ENCODE data around the gene OXSR1.
"Not testable (repeated sequence)": the region's sequence is repeated elsewhere in the genome, so short reads cannot be mapped to it uniquely, and the experiment has no call there.

Gene OXSR1

DNA sequence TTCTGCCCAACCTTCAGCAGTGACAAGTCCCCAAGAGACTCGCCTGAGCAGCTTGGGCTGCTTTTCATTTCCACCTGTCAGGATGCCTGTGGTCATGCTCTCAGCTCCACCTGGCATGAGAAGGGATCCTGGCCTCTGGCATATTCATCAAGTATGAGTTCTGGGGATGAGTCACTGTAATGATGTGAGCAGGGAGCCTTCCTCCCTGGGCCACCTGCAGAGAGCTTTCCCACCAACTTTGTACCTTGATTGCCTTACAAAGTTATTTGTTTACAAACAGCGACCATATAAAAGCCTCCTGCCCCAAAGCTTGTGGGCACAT, 23.4 kb upstream of the OXSR1 start:
- DNase-seq (ENCODE audit: low read depth in 2 of 2) = no peak

DNA sequence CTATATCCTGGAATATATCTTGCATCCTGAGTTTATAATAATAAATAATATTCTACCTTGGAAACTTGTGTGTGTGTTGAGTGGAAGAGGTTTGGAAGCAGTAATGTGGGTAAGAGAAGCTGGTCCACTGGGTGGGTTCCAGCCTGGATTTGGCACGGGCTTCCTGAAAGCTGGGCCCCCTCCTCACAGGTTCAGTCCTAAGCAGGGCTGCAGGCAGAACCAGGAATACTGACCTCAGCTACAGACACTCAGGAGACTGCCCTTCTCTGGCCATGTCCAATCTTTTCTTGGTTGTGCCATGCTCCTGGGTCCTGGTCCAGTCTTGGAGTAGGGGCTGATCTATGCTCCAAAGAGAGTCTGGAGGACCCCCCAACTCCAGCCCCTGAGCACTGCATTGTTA, 22.4 kb upstream of the OXSR1 start:
- DNase-seq (ENCODE audit: low read depth in 2 of 2) = no peak

DNA sequence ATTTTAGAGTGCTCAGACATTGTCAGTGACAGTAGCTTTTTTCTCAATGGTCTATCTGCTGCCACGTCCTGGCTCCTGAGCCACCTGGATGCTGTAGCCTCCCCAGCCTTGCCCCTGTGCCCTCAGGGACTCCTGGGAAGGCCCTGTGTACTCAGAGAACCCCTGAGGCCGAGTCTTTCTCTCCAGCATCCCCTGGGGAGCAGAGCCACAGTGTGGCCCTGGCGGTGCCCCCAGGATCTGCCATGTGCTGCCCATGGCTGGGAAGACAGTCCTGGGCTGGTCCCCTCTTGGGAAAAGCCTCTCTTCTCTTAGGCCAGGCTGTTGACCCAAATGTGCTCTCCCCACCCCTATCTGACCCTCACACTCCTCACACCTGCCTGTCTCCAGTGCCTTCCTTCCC, 21.8 kb upstream of the OXSR1 start:
- DNase-seq (ENCODE audit: low read depth in 2 of 2) = no peak

DNA sequence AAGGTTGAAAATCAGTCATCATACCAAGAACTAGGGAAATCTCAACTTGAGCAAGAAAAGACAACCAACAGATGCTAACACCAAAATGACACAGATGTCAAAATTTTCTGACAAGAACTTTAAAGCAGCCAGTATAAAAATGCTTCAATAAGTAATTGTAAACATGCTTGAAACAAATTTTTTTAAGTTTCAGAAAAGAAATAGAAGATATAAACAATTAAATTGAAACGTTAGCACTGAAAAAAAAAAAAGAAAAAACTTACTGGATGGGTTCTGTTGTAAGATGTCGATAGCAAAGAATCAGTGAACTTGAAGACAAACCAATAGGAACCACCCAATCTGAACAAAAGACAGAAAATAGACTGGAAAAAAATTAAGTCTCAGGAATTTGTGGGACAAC, 18.8 kb upstream of the OXSR1 start:
- DNase-seq (ENCODE audit: low read depth in 2 of 2) = no peak

DNA sequence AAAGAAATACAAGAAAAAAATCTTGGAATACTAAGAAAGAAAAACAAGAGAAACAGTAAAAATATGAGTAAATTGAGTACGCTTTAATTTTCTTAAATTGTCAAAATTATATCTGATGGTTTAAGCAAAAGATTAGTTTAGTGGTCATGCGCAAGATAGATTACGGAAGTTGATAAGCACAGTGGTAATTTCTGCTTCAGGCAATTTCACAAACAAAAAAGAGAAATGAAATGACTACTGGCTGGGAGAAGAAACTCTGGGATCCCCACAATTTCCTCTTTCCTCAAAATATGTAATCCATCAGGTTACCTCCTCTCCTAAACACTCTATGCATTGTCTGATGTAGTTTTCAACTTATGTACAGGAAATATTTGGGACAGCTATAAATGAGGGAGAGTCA, 17.9 kb upstream of the OXSR1 start:
- no peak for DNase-seq (ENCODE audit: low read depth in 2 of 2)

DNA sequence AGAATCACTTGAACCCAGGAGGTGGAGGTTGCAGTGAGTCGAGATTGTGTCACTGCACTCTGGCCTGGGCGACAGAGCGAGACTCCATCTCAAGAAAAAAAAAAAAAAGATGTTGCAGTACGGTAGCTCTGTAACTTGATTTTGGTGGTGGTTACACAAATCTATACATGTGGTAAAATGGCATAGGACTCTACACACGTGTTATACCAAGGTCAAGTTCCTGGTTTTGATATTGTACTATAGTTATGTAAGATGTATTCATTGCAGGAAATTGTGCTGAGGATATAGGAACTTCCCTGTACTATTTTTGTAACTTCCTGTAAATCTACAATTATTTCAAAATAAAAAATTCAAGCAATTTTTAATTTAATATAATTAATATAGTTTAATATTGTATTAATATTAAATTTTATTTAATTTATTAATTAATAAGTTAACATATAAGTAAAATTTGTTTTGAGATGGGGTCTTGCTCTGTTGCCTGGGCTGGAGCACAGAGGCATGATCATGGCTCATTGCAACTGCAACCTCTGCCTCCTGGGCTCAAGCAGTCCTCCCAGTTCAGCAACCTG, 16.9 kb upstream of the OXSR1 start:
- DNase-seq (ENCODE audit: low read depth in 2 of 2) = no peak

DNA sequence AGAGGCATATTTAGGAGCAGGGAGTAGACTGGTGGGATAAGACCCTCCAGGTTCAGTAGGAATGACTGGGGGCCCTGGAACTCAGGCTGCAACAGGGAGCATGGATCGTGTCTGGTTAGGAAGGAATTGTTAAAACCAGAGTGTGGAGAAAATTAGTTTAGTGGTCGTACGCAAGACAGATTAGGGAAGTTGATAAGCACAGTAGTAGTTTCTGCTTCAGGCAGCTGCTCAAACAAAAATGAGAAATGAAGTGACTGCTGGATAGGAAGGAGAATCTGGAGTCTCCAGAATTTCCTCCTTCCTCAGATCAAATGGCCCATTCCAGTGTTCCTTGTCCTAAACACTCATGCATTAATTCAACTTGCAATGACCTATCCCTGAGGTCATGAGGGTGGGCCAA, 15.6 kb upstream of the OXSR1 start:
- DNase-seq (ENCODE audit: low read depth in 2 of 2) = no peak

DNA sequence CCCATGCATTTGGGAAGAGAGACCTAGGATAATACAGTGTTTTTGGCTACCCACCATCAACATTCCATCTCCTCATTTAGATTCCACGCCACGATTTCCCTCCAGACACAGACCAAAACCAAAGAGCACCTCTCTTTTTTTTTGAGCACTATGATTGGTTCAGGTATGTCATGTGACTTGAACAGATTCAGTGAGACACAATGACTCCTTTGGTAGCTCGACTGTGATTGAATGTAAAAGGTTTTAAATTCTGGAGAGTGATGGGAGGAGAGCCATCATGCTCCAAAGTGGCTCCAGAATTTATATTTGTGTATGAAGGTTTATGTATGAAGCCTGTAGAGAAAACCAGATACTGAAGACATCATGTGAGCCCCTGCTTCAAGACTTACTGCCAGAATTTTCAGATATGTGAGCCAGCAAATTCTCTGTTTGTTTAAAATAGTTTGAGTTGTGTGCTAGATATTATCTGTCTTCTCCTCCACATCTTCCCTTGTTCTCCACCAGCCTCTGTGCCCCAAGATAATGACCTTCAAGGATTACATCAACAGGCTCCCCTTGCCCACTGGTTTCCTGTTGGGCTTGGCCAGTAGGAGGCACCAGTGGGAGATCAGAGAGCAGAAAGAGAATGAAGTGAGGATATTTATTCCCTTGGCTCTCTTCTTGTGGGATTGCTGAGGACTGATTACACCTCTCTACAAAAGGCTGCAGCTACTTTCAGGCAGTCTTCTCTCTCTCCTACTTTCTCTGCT, 14.4 kb upstream of the OXSR1 start:
- no peak for DNase-seq (ENCODE audit: low read depth in 2 of 2)

DNA sequence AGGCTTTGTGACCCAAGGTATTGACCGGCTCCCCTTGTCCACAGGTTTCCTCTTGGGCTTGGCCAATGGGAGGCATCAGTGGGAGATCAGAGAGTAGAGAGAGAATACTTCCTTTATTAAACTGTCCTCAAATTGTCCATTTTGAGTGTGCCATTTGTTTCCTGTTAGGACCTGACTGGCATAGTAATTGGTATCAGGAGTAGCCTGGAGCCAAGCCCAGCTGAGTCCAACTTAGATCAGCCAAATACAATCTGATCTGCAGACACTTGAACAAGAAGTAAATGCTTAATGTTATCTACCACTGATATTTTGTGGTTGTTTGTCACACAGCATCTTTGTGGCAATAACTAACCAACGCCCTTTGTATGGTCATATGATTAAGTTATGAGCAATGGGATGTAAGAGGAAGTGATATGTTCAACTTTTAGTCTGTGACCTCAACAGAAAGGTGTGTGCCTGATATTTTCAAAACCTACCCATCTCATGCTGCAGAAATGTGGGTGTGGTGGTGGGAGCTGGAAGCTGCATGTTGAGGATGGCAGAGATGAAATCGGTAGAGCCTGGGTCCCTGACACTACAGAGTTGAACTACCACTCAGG, 13.6 kb upstream of the OXSR1 start:
- DNase-seq (ENCODE audit: low read depth in 2 of 2) = no peak

DNA sequence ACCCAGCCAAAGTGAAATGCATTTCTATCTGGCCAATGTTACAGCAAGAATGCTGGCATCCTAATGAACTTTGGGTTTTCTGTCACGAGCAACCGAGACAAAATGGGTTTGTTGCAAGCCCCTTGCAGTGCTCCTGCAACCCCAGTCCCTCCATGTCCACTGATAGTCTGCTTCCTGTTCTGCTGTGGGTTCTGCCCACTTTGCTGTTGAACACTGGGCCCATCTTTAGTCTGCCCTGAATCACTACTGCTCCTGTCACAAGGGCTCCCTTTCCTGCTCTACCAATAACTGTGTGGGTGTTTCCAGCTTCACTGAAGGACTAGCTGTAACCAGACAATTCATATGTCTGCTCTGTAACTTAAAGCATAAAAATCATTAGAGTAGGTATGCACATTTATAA, 12.7 kb upstream of the OXSR1 start:
- DNase-seq (ENCODE audit: low read depth in 2 of 2) = no peak

DNA sequence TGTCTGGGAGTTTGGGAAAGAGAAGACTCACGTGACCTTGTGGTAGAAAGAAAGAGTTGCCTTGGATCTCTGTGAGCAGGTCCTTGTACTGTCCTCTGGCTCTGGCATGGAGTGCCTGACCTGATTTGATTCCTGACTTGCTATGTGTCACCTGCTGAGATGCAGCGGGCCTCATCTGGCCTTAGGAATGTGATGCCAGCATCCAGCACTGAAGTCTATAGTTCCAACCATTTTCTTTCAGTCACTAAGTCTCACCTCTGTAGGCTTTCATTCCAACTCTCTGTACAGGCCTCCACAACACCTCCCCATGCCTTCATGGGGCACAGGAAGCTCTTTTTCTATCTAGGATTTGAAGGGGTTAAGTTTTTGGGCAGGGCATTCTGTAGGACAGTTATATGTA, 12.1 kb upstream of the OXSR1 start:
- no peak for DNase-seq (ENCODE audit: low read depth in 2 of 2)

DNA sequence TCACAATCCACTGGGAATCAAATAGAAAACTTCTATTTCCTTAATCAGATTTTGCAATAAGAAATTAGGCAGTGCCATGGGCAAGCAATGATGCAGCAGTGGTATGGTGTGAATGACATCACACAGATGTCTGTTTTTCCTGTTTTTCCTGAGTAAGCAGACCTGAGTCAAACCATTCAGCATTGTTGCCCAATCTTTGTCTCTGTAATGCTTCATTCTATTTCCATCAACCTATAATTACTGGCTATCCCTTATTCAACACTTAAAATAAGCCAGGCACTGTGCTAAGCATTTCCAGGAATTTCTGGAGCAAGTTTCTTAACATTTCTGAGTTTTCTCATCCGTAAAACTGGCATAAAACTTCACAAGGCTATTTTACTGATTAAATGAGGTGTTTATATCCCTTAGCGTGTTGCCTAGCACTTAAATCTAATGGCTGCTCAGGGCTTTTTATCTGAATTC, 11.3 kb upstream of the OXSR1 start:
- DNase-seq (ENCODE audit: low read depth in 2 of 2) = no peak

DNA sequence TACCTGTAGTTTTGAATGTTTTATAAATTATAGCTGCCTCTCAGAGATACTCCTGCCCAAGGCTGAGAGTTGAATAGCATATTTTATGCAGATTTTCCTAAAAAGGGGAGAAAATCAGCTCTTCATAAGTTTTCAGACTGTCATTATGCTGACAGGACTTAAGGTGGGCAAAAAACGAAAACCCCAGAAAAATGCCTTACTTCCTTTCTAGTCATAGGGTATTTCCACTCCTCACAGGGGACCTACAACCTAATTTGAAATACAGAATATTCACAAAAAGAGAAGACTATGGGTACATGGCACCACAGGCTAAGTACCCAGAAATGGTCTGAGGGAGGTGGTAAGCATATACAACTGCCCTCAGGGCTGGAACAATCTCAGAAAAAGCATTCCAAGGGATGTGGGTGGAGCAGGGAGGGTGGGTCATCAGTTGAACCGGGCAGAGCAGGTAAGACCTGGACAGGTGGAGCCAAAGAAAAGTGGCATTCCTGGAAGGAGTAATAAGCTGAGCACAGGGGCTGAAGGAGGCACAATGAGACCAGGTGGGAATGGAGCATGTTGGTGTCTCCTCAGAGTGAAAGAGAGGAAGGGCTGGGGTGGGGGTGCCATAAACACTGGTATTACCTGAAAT, 10.6 kb upstream of the OXSR1 start:
- no peak for DNase-seq (ENCODE audit: low read depth in 2 of 2)

DNA sequence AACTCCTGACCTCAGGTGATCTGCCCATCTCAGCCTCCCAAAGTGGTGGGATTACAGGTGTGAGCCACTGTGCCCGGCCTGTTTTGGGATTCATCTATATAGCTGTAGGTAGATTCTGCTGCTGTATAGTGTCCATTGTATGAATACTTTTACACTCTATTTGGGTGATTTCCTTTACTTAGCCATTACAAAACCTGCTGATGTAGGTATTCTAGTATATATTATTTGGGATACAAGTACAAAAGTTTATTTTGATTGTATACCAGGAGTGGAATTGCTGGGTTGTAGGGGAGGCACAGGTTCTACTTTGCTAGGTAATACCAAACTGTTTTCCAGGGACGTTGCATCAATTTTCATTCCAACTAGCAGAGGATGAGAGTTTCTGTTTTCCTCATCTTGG, 9.5 kb upstream of the OXSR1 start:
- DNase-seq (ENCODE audit: low read depth in 2 of 2) = no peak

DNA sequence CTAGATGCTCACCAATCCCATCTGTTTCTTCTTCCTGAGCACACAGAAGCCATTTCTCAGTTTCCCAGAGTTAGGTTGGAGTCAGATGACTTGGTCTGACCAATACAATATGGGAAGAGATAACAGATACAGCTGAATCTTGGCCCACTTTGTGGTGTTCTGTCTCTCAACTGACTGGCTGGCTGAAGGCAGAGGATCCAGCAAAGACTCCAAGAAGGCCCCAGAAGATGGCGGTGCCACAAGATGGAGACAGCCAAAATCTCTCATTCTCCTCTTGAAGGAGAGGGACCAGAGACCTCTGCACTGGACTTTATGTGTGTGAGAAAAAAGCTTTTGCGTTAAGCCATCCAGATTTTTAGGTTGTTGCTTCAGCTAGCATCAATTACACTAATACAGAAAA, 8.2 kb upstream of the OXSR1 start:
- DNase-seq (ENCODE audit: low read depth in 2 of 2) = no peak

DNA sequence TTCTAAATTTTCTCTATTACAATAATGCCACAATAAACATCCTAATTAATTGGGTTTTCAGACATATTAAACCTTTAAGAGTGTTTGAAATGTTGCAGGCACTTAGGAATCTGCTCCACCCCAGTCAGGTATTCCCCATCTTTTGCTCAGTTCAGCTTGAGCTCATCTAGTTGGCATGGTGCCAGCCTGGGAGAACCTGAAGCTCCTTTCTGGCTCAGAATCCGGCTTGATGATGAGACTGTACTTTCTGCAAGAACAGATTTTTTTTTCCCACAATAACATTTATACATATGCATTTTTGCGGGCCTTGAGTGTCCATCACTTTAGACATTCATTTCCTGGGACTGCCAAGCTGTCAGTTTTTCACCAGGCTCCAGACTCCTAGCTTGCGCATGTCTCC, 7.7 kb upstream of the OXSR1 start:
- DNase-seq (ENCODE audit: low read depth in 2 of 2) = no peak

DNA sequence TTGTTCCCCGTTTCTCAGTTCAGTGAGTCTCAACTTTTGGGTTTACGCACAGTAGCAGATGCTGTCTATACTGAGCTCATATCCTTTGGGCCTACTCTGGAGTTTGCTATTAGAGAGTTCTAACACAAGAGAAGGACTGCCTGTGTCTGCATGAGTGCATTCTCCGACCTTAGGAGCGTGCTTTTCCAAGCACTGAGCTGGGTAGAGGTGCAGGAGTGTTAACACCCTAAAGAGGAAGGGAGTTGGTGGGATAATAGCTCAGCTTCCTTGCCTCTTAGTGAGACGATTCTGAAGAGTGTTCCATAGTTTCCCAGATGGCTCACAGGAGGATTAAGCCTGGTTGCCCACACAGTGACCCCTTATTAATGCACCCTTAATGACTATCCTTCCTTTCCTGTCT, 6.9 kb upstream of the OXSR1 start:
- no peak for DNase-seq (ENCODE audit: low read depth in 2 of 2)

DNA sequence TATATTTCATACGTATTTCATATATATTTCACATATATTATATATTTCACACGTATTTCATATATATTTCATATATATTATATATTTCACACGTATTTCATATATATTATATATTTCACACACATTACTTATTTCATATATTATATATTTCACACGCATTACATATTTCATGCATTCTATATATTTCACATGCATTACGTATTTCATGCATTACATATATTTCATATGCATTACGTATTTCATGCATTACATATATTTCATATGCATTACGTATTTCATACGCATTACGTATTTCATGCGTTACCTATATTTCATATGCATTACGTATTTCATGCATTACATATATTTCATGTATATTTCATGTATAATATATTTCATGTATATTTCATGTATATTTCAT, 4.6 kb upstream of the OXSR1 start:
- DNase-seq (ENCODE audit: low read depth in 2 of 2) = not testable (repeated sequence)

DNA sequence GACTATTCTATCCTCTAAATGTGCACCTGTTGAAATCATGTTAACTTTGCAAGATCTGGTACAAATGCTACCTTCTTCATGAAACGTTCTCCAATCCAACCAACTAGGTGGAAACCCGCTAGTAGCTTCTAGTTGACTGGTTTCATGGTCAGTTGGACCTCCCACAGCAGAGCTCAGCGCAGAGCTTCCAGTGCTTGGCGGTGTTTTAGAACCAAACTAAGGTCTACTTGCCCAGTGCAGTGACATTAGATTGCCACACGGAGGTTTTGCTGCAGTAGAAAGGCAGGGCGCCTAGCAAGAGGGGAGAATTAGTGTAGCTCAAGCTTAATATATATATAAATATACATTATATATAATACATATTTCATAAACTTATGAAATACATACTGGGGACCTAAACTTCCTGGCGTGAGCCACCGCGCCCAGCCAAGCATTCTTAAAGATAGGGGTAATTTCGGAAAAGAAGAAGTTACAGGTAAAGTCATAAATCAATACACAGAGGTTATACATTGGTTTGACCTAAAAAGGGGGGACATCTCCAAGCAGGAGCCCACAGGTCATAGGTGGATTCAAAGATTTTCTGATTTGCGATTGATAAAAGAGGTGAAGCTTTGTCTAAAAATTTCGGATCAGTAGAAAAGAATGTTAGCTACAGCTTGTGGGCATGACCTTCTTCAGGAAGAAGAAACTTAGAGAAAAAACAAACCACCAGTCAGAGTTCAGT, 2.1 kb upstream of the OXSR1 start:
- no peak for DNase-seq (ENCODE audit: low read depth in 2 of 2)

DNA sequence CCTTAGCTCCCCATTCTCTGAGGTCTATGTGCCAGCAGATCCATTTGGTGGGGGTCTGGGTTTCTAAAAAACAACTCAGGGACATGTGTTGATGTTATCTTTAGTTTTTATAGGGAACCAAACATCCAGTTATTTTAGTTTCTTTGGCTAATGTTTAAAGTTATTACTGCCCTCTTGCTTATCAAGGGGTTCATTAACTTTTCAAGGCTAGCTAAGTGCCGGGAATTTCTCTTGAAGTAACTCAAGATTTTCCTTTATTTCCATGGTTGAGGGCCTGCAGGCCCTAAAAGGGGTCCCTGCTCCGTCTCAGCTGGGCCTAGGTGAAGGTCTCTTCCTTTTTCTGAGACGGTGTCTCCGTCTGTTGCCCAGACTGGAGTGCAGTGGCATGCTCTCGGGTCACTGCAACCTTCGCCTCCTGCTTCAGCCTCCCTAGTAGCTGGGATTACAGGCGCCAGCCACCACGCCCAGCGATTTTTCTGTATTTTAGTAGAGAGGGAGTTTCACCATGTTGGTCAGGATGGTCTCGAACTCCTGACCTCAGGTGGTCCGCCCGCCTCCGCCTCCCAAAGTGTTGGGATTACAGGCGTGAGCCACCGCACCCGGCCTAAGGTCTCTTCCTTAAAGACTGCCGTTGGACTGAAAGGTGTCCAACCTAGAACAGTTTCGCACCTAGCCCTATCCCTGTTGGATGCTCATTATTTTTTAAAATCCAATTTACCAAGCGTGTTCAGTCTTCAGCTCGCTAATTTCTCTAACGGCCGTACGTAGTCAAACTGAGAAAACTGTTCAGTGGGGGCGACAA, 1.3 kb upstream of the OXSR1 start:
- no peak for DNase-seq (ENCODE audit: low read depth in 2 of 2)

DNA sequence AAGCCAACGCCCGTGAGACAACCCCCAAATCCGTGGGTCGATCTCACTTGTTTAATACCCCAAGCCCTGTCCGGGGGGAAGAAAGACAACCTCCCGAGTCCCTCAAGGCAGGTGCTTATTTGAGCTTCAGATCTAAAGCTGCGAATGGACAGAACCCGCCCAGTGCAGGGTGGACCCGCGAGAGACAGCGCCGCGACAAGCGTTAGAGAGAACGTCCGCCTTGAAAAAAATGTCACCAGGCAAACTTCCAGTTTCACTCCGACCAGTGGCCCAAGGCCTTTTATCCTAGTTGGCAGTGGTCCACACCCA, 740 bp upstream of the OXSR1 start:
- DNase-seq (ENCODE audit: low read depth in 2 of 2) = no peak

Data from stimulated activated CD4-positive, alpha-beta T cell treated with anti-CD3 and anti-CD28 coated beads, Interleukin-12 subunit alpha, Interleukin-12 subunit beta, amount 100 ng/mL, for 24 hours (primary cell).